Heart right ventricle (tissue), 16 donors: ENCODE measurements around the gene HYLS1. TPM values are rescaled to one million over a fixed set of nuclear protein-coding genes. Genes with fewer than 3 reads are reported as not detected.

Source experiments
- ATAC-seq, 8 donors: fragments of 200-7000 bp; cut with Tn5 transposase; one replicate each; pipeline ENCODE4 v1.9.1; 2020; ENCODE audit warnings: mild to moderate bottlenecking in 8 of 8, moderate library complexity in 8 of 8, moderate number of reproducible peaks in 1 of 8
- DNase-seq, 2 donors: peaks; one replicate each; pipeline ENCODE4 v3.0.0-alpha.2; 2020
- H3K27ac ChIP-seq, 10 donors: fragments of 200-600 bp; sonication (generic) in 2 of 10; one replicate each; pipeline versions ENCODE4 v1.5.0 to v1.8.0; 2020 to 2022; ENCODE audit warnings: mild to moderate bottlenecking in 3 of 10
- H3K27me3 ChIP-seq, 7 donors: fragments of 200-600 bp; one replicate each; pipeline ENCODE4 v1.8.0; 2021 to 2022; ENCODE audit warnings: mild to moderate bottlenecking in 2 of 7
- H3K36me3 ChIP-seq, 9 donors: fragments of 200-600 bp; sonication (generic) in 1 of 9; one replicate each; pipeline versions ENCODE4 v1.5.0 to v1.8.0; 2020 to 2022; ENCODE audit warnings: mild to moderate bottlenecking in 2 of 9
- H3K4me1 ChIP-seq, 9 donors: fragments of 200-600 bp; sonication (generic) in 1 of 9; one replicate each; pipeline versions ENCODE4 v1.5.0 to v1.8.0; 2020 to 2022; ENCODE audit warnings: mild to moderate bottlenecking in 4 of 9
- H3K4me3 ChIP-seq, 10 donors: fragments of 200-600 bp; sonication (generic) in 2 of 10; one replicate each; pipeline versions ENCODE4 v1.5.0 to v1.8.0; 2020 to 2022; ENCODE audit warnings: mild to moderate bottlenecking in 7 of 10, moderate library complexity in 2 of 10
- H3K9me3 ChIP-seq, 11 donors: fragments of 200-600 bp in 10 of 11; sonication (generic) in 2 of 11; one replicate each; pipeline versions ENCODE4 v1.5.0 to v1.8.0; 2013 to 2022; ENCODE audit warnings: mild to moderate bottlenecking in 2 of 11, control low read depth in 1 of 11, moderate library complexity in 1 of 11
- CTCF ChIP-seq, 9 donors: fragments of 200-600 bp; sonication (generic) in 2 of 9; IDR thresholded peaks; one replicate each; pipeline versions ENCODE4 v1.5.0 to v1.8.0; 2021 to 2022; ENCODE audit warnings: antibody characterized with exemption in 9 of 9, mild to moderate bottlenecking in 5 of 9, moderate library complexity in 1 of 9
- WGBS, 2 donors: extraction: QIAGEN DNeasy Blood & Tissue Kit; methylation state at CpG; one replicate each; pipeline ENCODE4 v1.1.7; 2013; ENCODE audit warnings: inconsistent platforms in 1 of 2; 5-methylcytosine and 5-hydroxymethylcytosine counted together
- intact Hi-C, 10 donors: fragments of 100-400 bp; cut with DNase I; formaldehyde crosslinking; loops; one replicate each; pipeline versions ENCODE4 v1.11.1 to v1.14.2; 2022
- polyA plus RNA-seq, 2 donors: library from polyadenylated mRNA; stranded (reverse); fragments of 200-250 nt; gene quantifications; one replicate each; pipeline ENCODE4 v1.2.3, GENCODE V29; 2013
- total RNA-seq, 10 donors: library from RNA; stranded (reverse); fragmentation: NEBNext Ultra II Directional in 3 of 10; extraction: Animal tissue kit (Norgen Biotek cat#: 25700) in 3 of 10; gene quantifications; one replicate each; pipeline versions ENCODE4 v1.2.1 to v1.2.4, GENCODE V29; 2021 to 2023
- donor health status: Arrhythmogenic right ventricular cardiomyopathy.
- donor health status: ischemic (EF 13 %, LVEDD 7.1; RV severe dilation, severe dysfunction).
- donor health status: healthy with polysubstance abuse.
- donor health status: DM: no; HTN: yes; CAD: no.
- donor health status: DM: no; HTN: no; CAD: no.
- donor health status: ischemic (EF 25% LVEDD 6.9; RV normal size, moderate dysfunction).
- donor health status: ischemic (EF 25% LVEDD 5.7; RV mildly dilated, moderate dysfunction).
- donor health status: healthy.
- donor health status: DM: yes; HTN: yes; CAD: no.
- donor health status: Ischemic cardiomyopathy.
- donor health status: ischemic (EF 35%, LVEDD 5.7; RV mildly dilated, moderate dysfunction).
- donor health status: nonischemic (EF 11% LVEDD 7.7; RV severe dilation, severe dysfunction).
- donor health status: DM: yes; HTN: yes; CAD: no.
- donor health status: PGD.
- donor health status: ischemic (EF 29% LVEDD 5.4; RV normal size, mild dysfunction).
- donor health status: nonischemic (EF 23%, LVEDD 6.1; RV moderate dilation, normal function).

The HYLS1 gene
- total and polyA plus RNA-seq, 12 donors = 2.0 to 6.4 (median 3.6) TPM

GRCh38 chr11:125940145-125940544 lies 52.7 kb downstream of the HYLS1 start:
- H3K4me3 ChIP-seq = no peak overlapping the region
- ATAC-seq = no peak
- 96 to 97% methylated on average over 4 of the region's 4 CpGs for WGBS, 2 donors
- H3K4me1 ChIP-seq = peaks cover 7 to 26% (median 17%) of the 10 kb centered on the region in 9 donors
- H3K27ac ChIP-seq = no peak overlapping the region
- no peaks in the 10 kb centered on the region for H3K9me3 ChIP-seq
- no peaks in the 10 kb centered on the region for H3K36me3 ChIP-seq
- intact Hi-C loops = loop anchor here in 5 of 10 donors (5.0 to 10.0 kb wide), 3 partner anchors 115 to 252 kb away; partner anchors contain the start of gene CDON (in 3 of the 5)
- H3K27me3 ChIP-seq = peaks cover 0 to 4% (median 0%) of the 10 kb centered on the region in 7 donors
- TF ChIP-seq CTCF (IDR thresholded peaks at IDR 0.05) = no peak
- DNase-seq = no peak

DNA sequence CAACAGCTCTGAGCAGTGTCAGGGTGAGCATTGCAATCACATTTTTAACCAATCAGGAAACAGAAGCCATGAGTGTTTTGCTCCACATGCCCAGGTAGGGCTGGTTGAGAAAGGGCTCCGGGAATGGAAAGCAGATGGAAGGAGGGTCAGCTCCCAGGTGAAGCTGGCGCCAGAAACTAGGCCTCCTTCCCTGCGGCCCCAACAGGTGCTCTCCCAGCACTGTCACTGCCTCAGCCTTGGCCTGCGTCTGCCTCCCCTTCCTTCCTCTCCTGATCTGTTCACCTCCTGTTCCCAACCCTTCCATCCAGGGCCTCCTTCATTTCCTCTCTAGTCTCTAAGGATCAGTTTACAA lies 53.8 kb downstream of the HYLS1 start:
- DNase-seq (no peak), ATAC-seq (peak in 3 of 8 donors; percentile 2 to 30 (median 12))
- intact Hi-C loops = loop anchor here in 5 of 10 donors (5.0 to 10.0 kb wide), 3 partner anchors 114 to 251 kb away; partner anchors contain the start of gene CDON (in 3 of the 5)
- no peaks in the 10 kb centered on the region for H3K36me3 ChIP-seq
- peaks cover 0 to 4% (median 0%) of the 10 kb centered on the region in 7 donors for H3K27me3 ChIP-seq
- no peak for TF ChIP-seq CTCF (IDR thresholded peaks at IDR 0.05)
- peak overlapping the region in 7 of 10 donors; percentile 5 to 72 (median 42) for H3K27ac ChIP-seq
- 46 to 65% methylated on average over 4 of the region's 4 CpGs for WGBS, 2 donors
- no peak overlapping the region for H3K4me3 ChIP-seq
- peaks cover 7 to 26% (median 17%) of the 10 kb centered on the region in 9 donors for H3K4me1 ChIP-seq
- H3K9me3 ChIP-seq = no peaks in the 10 kb centered on the region

DNA sequence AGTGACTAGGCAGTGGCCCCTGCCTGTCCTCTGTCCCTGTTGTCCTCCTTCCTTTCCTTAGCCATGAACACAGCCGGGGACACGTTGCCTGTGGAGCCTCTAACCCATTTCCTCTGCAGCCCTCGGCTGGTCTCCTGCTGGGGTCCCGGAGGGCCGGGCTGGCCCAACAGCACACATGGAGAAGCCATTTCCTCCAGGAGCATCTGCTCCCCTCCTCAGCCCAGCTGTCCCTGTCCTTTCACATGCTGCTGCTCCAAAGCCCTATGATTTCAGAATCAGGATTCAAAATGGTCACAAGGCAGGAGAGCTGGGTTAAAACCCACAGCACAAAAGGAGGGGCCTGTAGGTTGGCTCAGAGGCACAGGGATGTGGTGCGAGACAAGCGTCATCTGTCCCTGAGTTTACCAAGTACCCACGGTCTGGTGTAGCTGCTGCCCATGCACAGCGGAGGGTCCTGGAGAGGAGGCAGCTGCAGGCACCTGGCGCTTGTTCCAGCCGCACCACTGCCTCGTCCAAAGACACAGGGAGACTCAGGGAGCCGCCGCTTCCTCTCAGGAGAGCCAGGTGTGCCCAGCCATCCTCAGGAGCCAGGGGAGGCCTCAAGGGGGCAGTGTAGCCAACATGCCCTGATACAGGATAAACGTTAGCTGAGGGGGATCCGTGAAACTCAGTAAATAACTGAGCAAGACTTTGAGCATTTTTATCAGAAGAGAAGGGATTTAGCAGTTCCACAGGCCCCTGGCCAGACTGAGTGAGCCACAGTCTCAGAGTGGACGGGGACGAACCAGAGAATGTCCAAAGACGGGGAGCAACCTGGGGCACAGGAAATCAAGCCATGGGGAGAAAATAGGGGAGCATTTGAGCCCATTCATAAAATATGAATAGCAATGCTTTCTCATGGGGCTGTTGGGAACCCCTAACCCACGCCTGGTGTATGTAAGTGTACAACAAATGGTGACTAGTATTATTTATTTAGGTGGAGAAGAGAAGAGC lies 54.4 kb downstream of the HYLS1 start:
- H3K4me3 ChIP-seq = no peak overlapping the region
- DNase-seq (peak; percentile 55 to 63), ATAC-seq (peak; percentile 68 to 89 (median 78))
- H3K27me3 ChIP-seq = peaks cover 0 to 4% (median 0%) of the 10 kb centered on the region in 7 donors
- no peaks in the 10 kb centered on the region for H3K36me3 ChIP-seq
- intact Hi-C loops = loop anchor here in 5 of 10 donors (5.0 to 10.0 kb wide), 3 partner anchors 113 to 250 kb away; partner anchors contain the start of gene CDON (in 3 of the 5)
- 19 to 25% methylated on average over 20 of the region's 20 CpGs for WGBS, 2 donors
- TF ChIP-seq CTCF (IDR thresholded peaks at IDR 0.05) = peak; percentile 30 to 74 (median 70)
- H3K9me3 ChIP-seq = no peaks in the 10 kb centered on the region
- peaks cover 7 to 26% (median 17%) of the 10 kb centered on the region in 9 donors for H3K4me1 ChIP-seq
- peak overlapping the region in 8 of 10 donors; percentile 5 to 72 (median 54) for H3K27ac ChIP-seq

DNA sequence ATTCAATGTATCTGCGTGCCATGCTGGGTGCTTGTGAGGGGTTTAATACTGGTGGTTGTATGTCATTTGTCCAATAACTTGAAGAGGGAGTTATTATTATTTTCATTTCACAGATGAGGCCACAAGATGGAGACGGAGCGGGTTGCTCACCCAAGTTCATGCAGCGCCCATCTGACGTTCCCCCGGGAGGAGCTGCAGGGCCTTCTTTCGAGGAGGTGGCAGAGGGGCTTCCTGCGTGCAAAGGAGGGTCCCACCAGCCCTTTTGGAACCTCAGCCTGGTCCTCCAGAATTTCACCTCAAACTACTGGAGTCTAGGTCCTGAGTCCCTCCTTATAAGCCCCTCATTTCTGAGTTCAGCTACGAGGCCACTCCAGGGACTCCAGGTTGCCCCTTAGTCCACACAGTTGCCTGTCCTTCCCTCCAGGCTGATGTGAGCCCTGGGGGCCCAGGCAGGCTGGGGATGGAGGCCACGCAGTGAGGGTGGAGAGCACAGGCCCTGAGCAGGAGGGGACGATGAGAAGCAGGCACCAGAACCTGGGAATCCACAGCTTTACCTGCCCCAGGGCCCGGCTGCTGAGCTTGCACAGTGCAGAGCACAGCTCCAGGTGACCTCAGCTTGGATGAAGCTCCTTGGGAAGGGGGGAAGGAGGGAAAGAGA lies 55.4 kb downstream of the HYLS1 start:
- 95% methylated on average over 12 of the region's 12 CpGs for WGBS, 2 donors
- no peak for TF ChIP-seq CTCF (IDR thresholded peaks at IDR 0.05)
- H3K27me3 ChIP-seq = peaks cover 0 to 4% (median 0%) of the 10 kb centered on the region in 7 donors
- intact Hi-C loops = loop anchor here in 5 of 10 donors (5.0 to 10.0 kb wide), 3 partner anchors 112 to 249 kb away; partner anchors contain the start of gene CDON (in 3 of the 5)
- H3K36me3 ChIP-seq = no peaks in the 10 kb centered on the region
- no peak overlapping the region for H3K4me3 ChIP-seq
- H3K4me1 ChIP-seq = peaks cover 7 to 26% (median 17%) of the 10 kb centered on the region in 9 donors
- H3K27ac ChIP-seq = peak overlapping the region in 3 of 10 donors; percentile 49 to 72 (median 71)
- DNase-seq (no peak), ATAC-seq (no peak)
- no peaks in the 10 kb centered on the region for H3K9me3 ChIP-seq
